A673 (cell line): ENCODE data around the gene MRNIP. TPM values are rescaled to one million over a fixed set of nuclear protein-coding genes. Genes with fewer than 3 reads are reported as not detected.

Experiments
- BruUV-seq: library from RNA; stranded (reverse); fragments of 400-500 nt; replicated peaks from 2 replicates; lab custom pipeline; 2021; lab: Mats Ljungman, UMichigan
- CTCF ChIA-PET: fragments of 300-600 bp; sonication (Branson Sonifier 250); formaldehyde crosslinking; loops from one replicate; lab custom pipeline; 2022; ENCODE audit warnings: antibody characterized with exemption; lab: Charles Lee
- POLR2A ChIA-PET: fragments of 300-600 bp; sonication (Branson Sonifier 250); formaldehyde crosslinking; loops from one replicate; lab custom pipeline; 2022; ENCODE audit warnings: antibody characterized with exemption; ENCODE audit not compliant: low non-redundant PET; lab: Charles Lee
- DNase-seq: peaks from one replicate; pipeline ENCODE4 v3.0.0-alpha.2; 2015; ENCODE audit warnings: low spot score
- H3K27ac ChIP-seq: fragments of 200-600 bp; sonication (generic); 2 replicates; pipeline ENCODE4 v1.5.1; 2016; ENCODE audit warnings: mixed run types, low read depth, mild to moderate bottlenecking, mixed read lengths, antibody characterized with exemption, low read length; ENCODE audit not compliant: poor library complexity, severe bottlenecking
- H3K27me3 ChIP-seq: fragments of 200-600 bp; sonication (generic); replicated peaks from 2 replicates; pipeline ENCODE4 v1.6.1; 2017; ENCODE audit warnings: mixed run types, low read depth, mild to moderate bottlenecking, mixed read lengths, antibody characterized with exemption, low read length; ENCODE audit not compliant: insufficient read depth, poor library complexity
- H3K36me3 ChIP-seq: fragments of 200-600 bp; sonication (generic); 2 replicates; pipeline ENCODE4 v1.6.1; 2016; ENCODE audit warnings: mixed run types, mild to moderate bottlenecking, mixed read lengths, antibody characterized with exemption, low read length; ENCODE audit not compliant: insufficient read depth, poor library complexity, severe bottlenecking
- H3K4me1 ChIP-seq: fragments of 200-600 bp; sonication (generic); 2 replicates; pipeline ENCODE4 v1.6.1; 2017; ENCODE audit warnings: mixed run types, mild to moderate bottlenecking, mixed read lengths, antibody characterized with exemption, low read length; ENCODE audit not compliant: insufficient read depth, poor library complexity, severe bottlenecking
- H3K4me3 ChIP-seq: fragments of 200-600 bp; sonication (generic); 2 replicates; pipeline ENCODE4 v1.5.1; 2016; ENCODE audit warnings: low read depth, mixed run types, mild to moderate bottlenecking, mixed read lengths, low read length; ENCODE audit not compliant: poor library complexity, severe bottlenecking
- H3K9me3 ChIP-seq: fragments of 200-600 bp; sonication (generic); 2 replicates; pipeline ENCODE4 v1.6.1; 2016; ENCODE audit warnings: mixed run types, low read depth, mild to moderate bottlenecking, mixed read lengths, antibody characterized with exemption, low read length; ENCODE audit not compliant: poor library complexity, severe bottlenecking
- CTCF ChIP-seq: fragments of 300-800, 200-600 bp; sonication (generic); conservative IDR thresholded peaks from 2 replicates; pipeline ENCODE4 v1.5.1; 2017; ENCODE audit warnings: low read depth, mild to moderate bottlenecking, antibody characterized with exemption, low read length, moderate library complexity, mixed read lengths
- EZH2 ChIP-seq: fragments of 200-600 bp; sonication (generic); IDR thresholded peaks from 2 replicates; pipeline ENCODE4 v1.6.1; 2017; ENCODE audit warnings: borderline replicate concordance, low read depth, mild to moderate bottlenecking, mixed read lengths, antibody characterized with exemption, low read length; ENCODE audit not compliant: poor library complexity, severe bottlenecking
- intact Hi-C: fragments of 100-400 bp; cut with micrococcal nuclease; formaldehyde crosslinking; loops from one replicate; pipeline ENCODE4 v1.10.0; 2022; ENCODE audit not compliant: unreplicated experiment
- total RNA-seq: library from RNA; stranded (reverse); gene quantifications from 2 replicates; pipeline ENCODE4 v1.2.3, GENCODE V29; 2021

MRNIP gene
- total RNA-seq, 1 experiment from 2014 or later, result 31.3 TPM

- Histone ChIP-seq H3K9me3 (no peaks in the 10 kb centered on the region), H3K4me1 (peaks cover 7% of the 10 kb centered on the region), H3K27me3 (no peaks in the 10 kb centered on the region), H3K27ac (no peak overlapping the region), H3K36me3 (peaks cover 14% of the 10 kb centered on the region), H3K4me3 (peak overlapping the region; percentile 62)
- CTCF ChIA-PET, result interaction anchor here (0.6 kb wide), 1 partner anchor 1177 kb away, joined by 4 read pairs; the partner anchor contains the start of gene ZNF354A
- intact Hi-C loops, result loop anchor here (5.0 kb wide), 2 partner anchors 85 to 105 kb away; partner anchors contain the start of gene SQSTM1
- TF ChIP-seq EZH2 (no peak), CTCF (no peak)
- BruUV-seq, result no TSS peak
- POLR2A ChIA-PET, result no interaction called here
- peak; percentile 12 for DNase-seq
Measured at GRCh38 chr5:179906795-179907555, 48.4 kb upstream of the MRNIP start.

- H3K27ac ChIP-seq, result no peak overlapping the region
- ChIA-PET CTCF (no interaction called here), POLR2A (no interaction called here)
- intact Hi-C loops, result loop anchor here (5.0 kb wide), 2 partner anchors 84 to 104 kb away; partner anchors contain the start of gene SQSTM1
- H3K9me3 ChIP-seq, result no peaks in the 10 kb centered on the region
- H3K4me1 ChIP-seq, result peaks cover 7% of the 10 kb centered on the region
- BruUV-seq, result no TSS peak
- H3K4me3 ChIP-seq, result peak overlapping the region; percentile 62
- H3K27me3 ChIP-seq, result no peaks in the 10 kb centered on the region
- DNase-seq, result no peak
- H3K36me3 ChIP-seq, result peaks cover 14% of the 10 kb centered on the region
- TF ChIP-seq CTCF, result no peak
- TF ChIP-seq EZH2, result no peak
Measured at GRCh38 chr5:179906294-179906794, 47.7 kb upstream of the MRNIP start.

- Histone ChIP-seq H3K4me3 (no peak overlapping the region), H3K9me3 (no peaks in the 10 kb centered on the region), H3K4me1 (peaks cover 7% of the 10 kb centered on the region), H3K27me3 (no peaks in the 10 kb centered on the region), H3K36me3 (peaks cover 14% of the 10 kb centered on the region), H3K27ac (no peak overlapping the region)
- TF ChIP-seq EZH2 (no peak), CTCF (no peak)
- no peak for DNase-seq
- intact Hi-C loops, result loop anchor here (5.0 kb wide), 2 partner anchors 83 to 103 kb away; partner anchors contain the start of gene SQSTM1
- TSS peak; percentile 44 for BruUV-seq
- ChIA-PET POLR2A (interaction anchor here (0.7 kb wide), 1 partner anchor 1470 kb away, joined by 3 read pairs; no protein-coding TSS in a partner anchor), CTCF (no interaction called here)
Measured at GRCh38 chr5:179905161-179905560, 46.5 kb upstream of the MRNIP start.
